ENCODE measurements around the gene VPS37B.
A peak's percentile ranks its signal among the peaks of the same experiment; 100 is the strongest.
"Not testable (repeated sequence)": the region's sequence is repeated elsewhere in the genome, so short reads cannot be mapped to it uniquely, and the experiment has no call there.

The VPS37B gene

GRCh38 chr12:122908915-122909314 lies 13.0 kb upstream of the VPS37B start:
- no peak for DNase-seq (ENCODE audit: low read depth)

GRCh38 chr12:122905258-122905657 lies 9.3 kb upstream of the VPS37B start:
- DNase-seq (ENCODE audit: low read depth), result not testable (repeated sequence)

GRCh38 chr12:122903693-122904034 lies 7.7 kb upstream of the VPS37B start:
- DNase-seq (ENCODE audit: low read depth), result no peak

GRCh38 chr12:122902854-122903692 lies 7.1 kb upstream of the VPS37B start:
- DNase-seq (ENCODE audit: low read depth), result no peak

- DNase-seq (ENCODE audit: low read depth), result no peak
Measured at GRCh38 chr12:122899887-122900286, 4.0 kb upstream of the VPS37B start.

GRCh38 chr12:122896662-122897061 lies 738 bp upstream of the VPS37B start:
- DNase-seq (ENCODE audit: low read depth), result no peak

GRCh38 chr12:122895320-122895703 lies 612 bp downstream of the VPS37B start:
- no peak for DNase-seq (ENCODE audit: low read depth)

- DNase-seq (ENCODE audit: low read depth), result no peak
Measured at GRCh38 chr12:122894193-122895121, 1.5 kb downstream of the VPS37B start.

GRCh38 chr12:122893208-122894153 lies 2.4 kb downstream of the VPS37B start:
- no peak for DNase-seq (ENCODE audit: low read depth)

GRCh38 chr12:122892724-122893123 lies 3.2 kb downstream of the VPS37B start:
- not testable (repeated sequence) for DNase-seq (ENCODE audit: low read depth)

GRCh38 chr12:122891661-122892525 lies 4.0 kb downstream of the VPS37B start:
- peak; percentile 60 for DNase-seq (ENCODE audit: low read depth)

- no peak for DNase-seq (ENCODE audit: low read depth)
Measured at GRCh38 chr12:122889761-122890520, 6.0 kb downstream of the VPS37B start.

- no peak for DNase-seq (ENCODE audit: low read depth)
Measured at GRCh38 chr12:122888232-122888752, 7.6 kb downstream of the VPS37B start.

- no peak for DNase-seq (ENCODE audit: low read depth)
Measured at GRCh38 chr12:122887819-122888212, 8.1 kb downstream of the VPS37B start.

GRCh38 chr12:122886851-122887818 lies 8.8 kb downstream of the VPS37B start:
- no peak for DNase-seq (ENCODE audit: low read depth)

- DNase-seq (ENCODE audit: low read depth), result no peak
Measured at GRCh38 chr12:122886161-122886560, 9.8 kb downstream of the VPS37B start.

GRCh38 chr12:122884860-122885259 lies 11.1 kb downstream of the VPS37B start:
- DNase-seq (ENCODE audit: low read depth), result no peak

- DNase-seq (ENCODE audit: low read depth), result no peak
Measured at GRCh38 chr12:122884091-122884826, 11.7 kb downstream of the VPS37B start.

All from GM04504 (cell line).